ENCODE data around the gene TRIM41. TPM values are rescaled to one million over a fixed set of nuclear protein-coding genes. Genes with fewer than 3 reads are reported as not detected.

The TRIM41 gene
- total and polyA plus RNA-seq, 2 experiments from 2014 or later, result 6.2 to 8.7 TPM

DNA sequence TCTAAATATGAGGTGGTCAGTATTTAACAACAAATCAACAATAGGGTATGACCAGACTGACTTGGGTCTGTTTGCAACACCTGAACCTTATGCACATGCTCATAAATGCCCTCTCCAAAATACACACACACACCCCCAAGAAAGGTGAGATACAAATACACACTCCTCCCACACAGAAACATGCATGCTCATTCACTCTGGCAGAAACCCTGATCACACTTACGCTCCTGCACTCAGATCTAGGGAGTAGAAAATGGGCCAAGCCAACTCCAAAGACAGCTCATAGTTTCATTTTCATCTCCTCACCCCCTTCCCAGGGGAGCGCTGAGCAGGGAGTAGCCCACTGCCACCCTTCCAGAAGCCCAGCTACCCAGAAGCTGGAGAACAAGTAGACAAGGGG lies 29.4 kb upstream of the TRIM41 start:
- DNase-seq (ENCODE audit: low spot score) (no peak), ATAC-seq (no peak)
- Histone ChIP-seq H3K4me1 (ENCODE audit: insufficient read depth) (peaks cover 17% of the 10 kb centered on the region), H2AFZ (no peak overlapping the region), H3F3A (replicated peaks; ENCODE audit: low read depth) (peaks cover 6% of the 10 kb centered on the region), H3K4me2 (no peak overlapping the region), H3K9me2 (ENCODE audit: insufficient read depth) (no peaks in the 10 kb centered on the region), H4K20me1 (replicated peaks; ENCODE audit: insufficient read depth) (no peaks in the 10 kb centered on the region; the same call in 1 of the 2 replicates), H3K36me3 (ENCODE audit: insufficient read depth) (no peaks in the 10 kb centered on the region), H3K27ac (ENCODE audit: low read depth) (no peak overlapping the region), H3K4me3 (no peak overlapping the region), H3K79me2 (replicated peaks; ENCODE audit: insufficient read depth) (no peaks in the 10 kb centered on the region), H3K27me3 (ENCODE audit: insufficient read depth) (peaks cover 70% of the 10 kb centered on the region)
- peak overlapping the region; percentile 3; the same call in 1 of the 3 replicates for H3K4me3 Mint-ChIP-seq
- no peak overlapping the region for H3K27ac Mint-ChIP-seq
- H3K4me1 Mint-ChIP-seq, result peaks cover 19% of the 10 kb centered on the region
- TF ChIP-seq, protein P1, sequence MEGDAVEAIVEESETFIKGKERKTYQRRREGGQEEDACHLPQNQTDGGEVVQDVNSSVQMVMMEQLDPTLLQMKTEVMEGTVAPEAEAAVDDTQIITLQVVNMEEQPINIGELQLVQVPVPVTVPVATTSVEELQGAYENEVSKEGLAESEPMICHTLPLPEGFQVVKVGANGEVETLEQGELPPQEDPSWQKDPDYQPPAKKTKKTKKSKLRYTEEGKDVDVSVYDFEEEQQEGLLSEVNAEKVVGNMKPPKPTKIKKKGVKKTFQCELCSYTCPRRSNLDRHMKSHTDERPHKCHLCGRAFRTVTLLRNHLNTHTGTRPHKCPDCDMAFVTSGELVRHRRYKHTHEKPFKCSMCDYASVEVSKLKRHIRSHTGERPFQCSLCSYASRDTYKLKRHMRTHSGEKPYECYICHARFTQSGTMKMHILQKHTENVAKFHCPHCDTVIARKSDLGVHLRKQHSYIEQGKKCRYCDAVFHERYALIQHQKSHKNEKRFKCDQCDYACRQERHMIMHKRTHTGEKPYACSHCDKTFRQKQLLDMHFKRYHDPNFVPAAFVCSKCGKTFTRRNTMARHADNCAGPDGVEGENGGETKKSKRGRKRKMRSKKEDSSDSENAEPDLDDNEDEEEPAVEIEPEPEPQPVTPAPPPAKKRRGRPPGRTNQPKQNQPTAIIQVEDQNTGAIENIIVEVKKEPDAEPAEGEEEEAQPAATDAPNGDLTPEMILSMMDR (conservative IDR thresholded peaks at IDR 0.05; ENCODE audit: low read depth in 2 of 2), result no peak
- no peak for TF ChIP-seq STAT1 (IDR thresholded peaks at IDR 0.05; ENCODE audit: unreplicated experiment)
- no peak for TF ChIP-seq JUNB (IDR thresholded peaks at IDR 0.05; ENCODE audit: unreplicated experiment)
- no peak for TF ChIP-seq ZNF331 (CRISPR knock-in tag; IDR thresholded peaks at IDR 0.05; ENCODE audit: low read depth)
- TF ChIP-seq EZH2 (IDR thresholded peaks at IDR 0.05; ENCODE audit: low read depth, unreplicated experiment), result no peak
- TF ChIP-seq POLR2AphosphoS5 (IDR thresholded peaks at IDR 0.05; ENCODE audit: low read depth), result no peak
- no peak for TF ChIP-seq ZNF114 (CRISPR knock-in tag; IDR thresholded peaks at IDR 0.05)
- TF ChIP-seq NANOG (IDR thresholded peaks at IDR 0.05; ENCODE audit: borderline replicate concordance), result no peak
- TF ChIP-seq, protein P2, sequence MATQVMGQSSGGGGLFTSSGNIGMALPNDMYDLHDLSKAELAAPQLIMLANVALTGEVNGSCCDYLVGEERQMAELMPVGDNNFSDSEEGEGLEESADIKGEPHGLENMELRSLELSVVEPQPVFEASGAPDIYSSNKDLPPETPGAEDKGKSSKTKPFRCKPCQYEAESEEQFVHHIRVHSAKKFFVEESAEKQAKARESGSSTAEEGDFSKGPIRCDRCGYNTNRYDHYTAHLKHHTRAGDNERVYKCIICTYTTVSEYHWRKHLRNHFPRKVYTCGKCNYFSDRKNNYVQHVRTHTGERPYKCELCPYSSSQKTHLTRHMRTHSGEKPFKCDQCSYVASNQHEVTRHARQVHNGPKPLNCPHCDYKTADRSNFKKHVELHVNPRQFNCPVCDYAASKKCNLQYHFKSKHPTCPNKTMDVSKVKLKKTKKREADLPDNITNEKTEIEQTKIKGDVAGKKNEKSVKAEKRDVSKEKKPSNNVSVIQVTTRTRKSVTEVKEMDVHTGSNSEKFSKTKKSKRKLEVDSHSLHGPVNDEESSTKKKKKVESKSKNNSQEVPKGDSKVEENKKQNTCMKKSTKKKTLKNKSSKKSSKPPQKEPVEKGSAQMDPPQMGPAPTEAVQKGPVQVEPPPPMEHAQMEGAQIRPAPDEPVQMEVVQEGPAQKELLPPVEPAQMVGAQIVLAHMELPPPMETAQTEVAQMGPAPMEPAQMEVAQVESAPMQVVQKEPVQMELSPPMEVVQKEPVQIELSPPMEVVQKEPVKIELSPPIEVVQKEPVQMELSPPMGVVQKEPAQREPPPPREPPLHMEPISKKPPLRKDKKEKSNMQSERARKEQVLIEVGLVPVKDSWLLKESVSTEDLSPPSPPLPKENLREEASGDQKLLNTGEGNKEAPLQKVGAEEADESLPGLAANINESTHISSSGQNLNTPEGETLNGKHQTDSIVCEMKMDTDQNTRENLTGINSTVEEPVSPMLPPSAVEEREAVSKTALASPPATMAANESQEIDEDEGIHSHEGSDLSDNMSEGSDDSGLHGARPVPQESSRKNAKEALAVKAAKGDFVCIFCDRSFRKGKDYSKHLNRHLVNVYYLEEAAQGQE (IDR thresholded peaks at IDR 0.05; ENCODE audit: unreplicated experiment), result no peak
- TF ChIP-seq, protein P3, sequence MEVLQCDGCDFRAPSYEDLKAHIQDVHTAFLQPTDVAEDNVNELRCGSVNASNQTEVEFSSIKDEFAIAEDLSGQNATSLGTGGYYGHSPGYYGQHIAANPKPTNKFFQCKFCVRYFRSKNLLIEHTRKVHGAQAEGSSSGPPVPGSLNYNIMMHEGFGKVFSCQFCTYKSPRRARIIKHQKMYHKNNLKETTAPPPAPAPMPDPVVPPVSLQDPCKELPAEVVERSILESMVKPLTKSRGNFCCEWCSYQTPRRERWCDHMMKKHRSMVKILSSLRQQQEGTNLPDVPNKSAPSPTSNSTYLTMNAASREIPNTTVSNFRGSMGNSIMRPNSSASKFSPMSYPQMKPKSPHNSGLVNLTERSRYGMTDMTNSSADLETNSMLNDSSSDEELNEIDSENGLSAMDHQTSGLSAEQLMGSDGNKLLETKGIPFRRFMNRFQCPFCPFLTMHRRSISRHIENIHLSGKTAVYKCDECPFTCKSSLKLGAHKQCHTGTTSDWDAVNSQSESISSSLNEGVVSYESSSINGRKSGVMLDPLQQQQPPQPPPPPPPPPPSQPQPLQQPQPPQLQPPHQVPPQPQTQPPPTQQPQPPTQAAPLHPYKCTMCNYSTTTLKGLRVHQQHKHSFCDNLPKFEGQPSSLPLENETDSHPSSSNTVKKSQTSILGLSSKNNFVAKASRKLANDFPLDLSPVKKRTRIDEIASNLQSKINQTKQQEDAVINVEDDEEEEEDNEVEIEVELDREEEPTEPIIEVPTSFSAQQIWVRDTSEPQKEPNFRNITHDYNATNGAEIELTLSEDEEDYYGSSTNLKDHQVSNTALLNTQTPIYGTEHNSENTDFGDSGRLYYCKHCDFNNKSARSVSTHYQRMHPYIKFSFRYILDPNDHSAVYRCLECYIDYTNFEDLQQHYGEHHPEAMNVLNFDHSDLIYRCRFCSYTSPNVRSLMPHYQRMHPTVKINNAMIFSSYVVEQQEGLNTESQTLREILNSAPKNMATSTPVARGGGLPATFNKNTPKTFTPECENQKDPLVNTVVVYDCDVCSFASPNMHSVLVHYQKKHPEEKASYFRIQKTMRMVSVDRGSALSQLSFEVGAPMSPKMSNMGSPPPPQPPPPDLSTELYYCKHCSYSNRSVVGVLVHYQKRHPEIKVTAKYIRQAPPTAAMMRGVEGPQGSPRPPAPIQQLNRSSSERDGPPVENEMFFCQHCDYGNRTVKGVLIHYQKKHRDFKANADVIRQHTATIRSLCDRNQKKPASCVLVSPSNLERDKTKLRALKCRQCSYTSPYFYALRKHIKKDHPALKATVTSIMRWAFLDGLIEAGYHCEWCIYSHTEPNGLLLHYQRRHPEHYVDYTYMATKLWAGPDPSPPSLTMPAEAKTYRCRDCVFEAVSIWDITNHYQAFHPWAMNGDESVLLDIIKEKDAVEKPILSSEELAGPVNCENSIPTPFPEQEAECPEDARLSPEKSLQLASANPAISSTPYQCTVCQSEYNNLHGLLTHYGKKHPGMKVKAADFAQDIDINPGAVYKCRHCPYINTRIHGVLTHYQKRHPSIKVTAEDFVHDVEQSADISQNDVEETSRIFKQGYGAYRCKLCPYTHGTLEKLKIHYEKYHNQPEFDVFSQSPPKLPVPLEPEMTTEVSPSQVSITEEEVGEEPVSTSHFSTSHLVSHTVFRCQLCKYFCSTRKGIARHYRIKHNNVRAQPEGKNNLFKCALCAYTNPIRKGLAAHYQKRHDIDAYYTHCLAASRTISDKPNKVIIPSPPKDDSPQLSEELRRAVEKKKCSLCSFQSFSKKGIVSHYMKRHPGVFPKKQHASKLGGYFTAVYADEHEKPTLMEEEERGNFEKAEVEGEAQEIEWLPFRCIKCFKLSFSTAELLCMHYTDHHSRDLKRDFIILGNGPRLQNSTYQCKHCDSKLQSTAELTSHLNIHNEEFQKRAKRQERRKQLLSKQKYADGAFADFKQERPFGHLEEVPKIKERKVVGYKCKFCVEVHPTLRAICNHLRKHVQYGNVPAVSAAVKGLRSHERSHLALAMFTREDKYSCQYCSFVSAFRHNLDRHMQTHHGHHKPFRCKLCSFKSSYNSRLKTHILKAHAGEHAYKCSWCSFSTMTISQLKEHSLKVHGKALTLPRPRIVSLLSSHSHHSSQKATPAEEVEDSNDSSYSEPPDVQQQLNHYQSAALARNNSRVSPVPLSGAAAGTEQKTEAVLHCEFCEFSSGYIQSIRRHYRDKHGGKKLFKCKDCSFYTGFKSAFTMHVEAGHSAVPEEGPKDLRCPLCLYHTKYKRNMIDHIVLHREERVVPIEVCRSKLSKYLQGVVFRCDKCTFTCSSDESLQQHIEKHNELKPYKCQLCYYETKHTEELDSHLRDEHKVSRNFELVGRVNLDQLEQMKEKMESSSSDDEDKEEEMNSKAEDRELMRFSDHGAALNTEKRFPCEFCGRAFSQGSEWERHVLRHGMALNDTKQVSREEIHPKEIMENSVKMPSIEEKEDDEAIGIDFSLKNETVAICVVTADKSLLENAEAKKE (CRISPR knock-in tag; IDR thresholded peaks at IDR 0.05), result no peak
- TF ChIP-seq CREB1 (CRISPR knock-in tag; IDR thresholded peaks at IDR 0.05; ENCODE audit: low read depth), result no peak
- peaks cover 52% of the 10 kb centered on the region for H3K27me3 Mint-ChIP-seq (ENCODE audit: insufficient read depth, low read depth, poor library complexity)
- H3K9me3 Mint-ChIP-seq, result peaks cover 8% of the 10 kb centered on the region
- H3K36me3 Mint-ChIP-seq (ENCODE audit: low read depth), result peaks cover 5% of the 10 kb centered on the region; the same call in 1 of the 3 replicates

All from GM23338 (cell line).